Activated CD8-positive, alpha-beta memory T cell treated with anti-CD3 and anti-CD28 coated beads for 24 hours (primary cell): ENCODE measurements around the gene HERC5.

Experiments used
- DNase-seq: peaks from one replicate; pipeline ENCODE4 v3.0.0-alpha.2; 2020

The HERC5 gene

GRCh38 chr4:88448889-88449288, 8.0 kb upstream of the HERC5 start:
- no peak for DNase-seq

- no peak for DNase-seq
These were observed 7.6 kb upstream of the HERC5 start for GRCh38 chr4:88449290-88449689.

- DNase-seq, result no peak
These were observed 5.7 kb upstream of the HERC5 start for GRCh38 chr4:88451205-88451604.

GRCh38 chr4:88452912-88453311, 4.0 kb upstream of the HERC5 start:
- DNase-seq, result no peak

- no peak for DNase-seq
These were observed 586 bp downstream of the HERC5 start for GRCh38 chr4:88457307-88458103.

- DNase-seq, result no peak
These were observed 1.3 kb downstream of the HERC5 start for GRCh38 chr4:88458104-88458740.

- no peak for DNase-seq
These were observed 8.8 kb downstream of the HERC5 start for GRCh38 chr4:88465653-88466192.

GRCh38 chr4:88467392-88467791, 10.5 kb downstream of the HERC5 start:
- no peak for DNase-seq

GRCh38 chr4:88477229-88477860, 20.4 kb downstream of the HERC5 start:
- DNase-seq, result no peak

GRCh38 chr4:88478247-88478646, 21.3 kb downstream of the HERC5 start:
- DNase-seq, result no peak

- DNase-seq, result no peak
These were observed 24.6 kb downstream of the HERC5 start for GRCh38 chr4:88481537-88481936.

GRCh38 chr4:88489100-88489761, 32.3 kb downstream of the HERC5 start:
- no peak for DNase-seq

- DNase-seq, result no peak
These were observed 41.0 kb downstream of the HERC5 start for GRCh38 chr4:88497859-88498409.

GRCh38 chr4:88503344-88503743, 46.4 kb downstream of the HERC5 start:
- DNase-seq, result no peak

- no peak for DNase-seq
These were observed 54.3 kb downstream of the HERC5 start for GRCh38 chr4:88511236-88511635.

GRCh38 chr4:88514557-88515511, 57.9 kb downstream of the HERC5 start:
- DNase-seq, result no peak

GRCh38 chr4:88516746-88517145, 59.8 kb downstream of the HERC5 start:
- no peak for DNase-seq

- DNase-seq, result no peak
These were observed 60.9 kb downstream of the HERC5 start for GRCh38 chr4:88517825-88518224.

GRCh38 chr4:88518911-88519310, 62.0 kb downstream of the HERC5 start:
- no peak for DNase-seq

GRCh38 chr4:88522702-88523324, 65.9 kb downstream of the HERC5 start:
- DNase-seq, result peak; percentile 68
